ENCODE measurements around the gene RASL10B.

The RASL10B gene

GRCh38 chr17:35716897-35717465, 14.5 kb upstream of the RASL10B start:
- DNase-seq (ENCODE audit: low spot score) (no peak), FAIRE-seq (no peak)

- DNase-seq (ENCODE audit: low spot score) = no peak
- no peak for FAIRE-seq
Observed at GRCh38 chr17:35717475-35717874, 14.0 kb upstream of the RASL10B start.

- DNase-seq (ENCODE audit: low spot score) (no peak), FAIRE-seq (no peak)
Observed at GRCh38 chr17:35723735-35724134, 7.7 kb upstream of the RASL10B start.

- FAIRE-seq (no peak), DNase-seq (ENCODE audit: low spot score) (no peak)
Observed at GRCh38 chr17:35725058-35725457, 6.4 kb upstream of the RASL10B start.

GRCh38 chr17:35725802-35726126, 5.7 kb upstream of the RASL10B start:
- no peak for FAIRE-seq
- no peak for DNase-seq (ENCODE audit: low spot score)

- DNase-seq (ENCODE audit: low spot score) (no peak), FAIRE-seq (no peak)
Observed at GRCh38 chr17:35726127-35726952, 5.1 kb upstream of the RASL10B start.

- DNase-seq (ENCODE audit: low spot score) (no peak), FAIRE-seq (no peak)
Observed at GRCh38 chr17:35726953-35727460, 4.4 kb upstream of the RASL10B start.

GRCh38 chr17:35727635-35728034, 3.8 kb upstream of the RASL10B start:
- FAIRE-seq (no peak), DNase-seq (ENCODE audit: low spot score) (no peak)

GRCh38 chr17:35728551-35728950, 2.9 kb upstream of the RASL10B start:
- no peak for DNase-seq (ENCODE audit: low spot score)
- FAIRE-seq = no peak

- DNase-seq (ENCODE audit: low spot score) (no peak), FAIRE-seq (no peak)
Observed at GRCh38 chr17:35729405-35729833, 2.0 kb upstream of the RASL10B start.

GRCh38 chr17:35730400-35731005, 936 bp upstream of the RASL10B start:
- DNase-seq (ENCODE audit: low spot score) = no peak
- FAIRE-seq = no peak

GRCh38 chr17:35731917-35732805, 722 bp downstream of the RASL10B start:
- DNase-seq (ENCODE audit: low spot score) (no peak), FAIRE-seq (no peak)

- FAIRE-seq (no peak), DNase-seq (ENCODE audit: low spot score) (no peak)
Observed at GRCh38 chr17:35732806-35733136, 1.3 kb downstream of the RASL10B start.

- FAIRE-seq = no peak
- no peak for DNase-seq (ENCODE audit: low spot score)
Observed at GRCh38 chr17:35733366-35733765, 1.9 kb downstream of the RASL10B start.

GRCh38 chr17:35734396-35734795, 3.0 kb downstream of the RASL10B start:
- DNase-seq (ENCODE audit: low spot score) = no peak
- FAIRE-seq = no peak

- no peak for FAIRE-seq
- no peak for DNase-seq (ENCODE audit: low spot score)
Observed at GRCh38 chr17:35735036-35735805, 3.8 kb downstream of the RASL10B start.

GRCh38 chr17:35736236-35736635, 4.8 kb downstream of the RASL10B start:
- no peak for DNase-seq (ENCODE audit: low spot score)
- no peak for FAIRE-seq

GRCh38 chr17:35738519-35739133, 7.2 kb downstream of the RASL10B start:
- DNase-seq (ENCODE audit: low spot score) (no peak), FAIRE-seq (no peak)

- FAIRE-seq = no peak
- no peak for DNase-seq (ENCODE audit: low spot score)
Observed at GRCh38 chr17:35740216-35740615, 8.8 kb downstream of the RASL10B start.

Data from RCC 7860 (cell line).